Upper lobe of left lung (tissue), 4 donors: ENCODE data around the gene CMTM7.

Source experiments
- EP300 ChIP-seq, 4 donors: sonication (generic); formaldehyde crosslinking; IDR thresholded peaks; one replicate each; pipeline ENCODE4 v1.5.1; 2017; ENCODE audit warnings: antibody characterized with exemption in 4 of 4, control low read depth in 2 of 4
- TF ChIP-seq, protein P1 (sequence below), 6 experiments: fragments of 450-650 bp in 4 of 6; fragments of 200-600 bp in 2 of 6; sonication (generic) in 2 of 6; IDR thresholded peaks; one replicate each; pipeline ENCODE4 v1.5.1; 2016 to 2019; ENCODE audit warnings: antibody characterized with exemption in 6 of 6

GRCh38 chr3:32482693-32483092 lies 91.0 kb downstream of the CMTM7 start:
- TF ChIP-seq, protein P1, sequence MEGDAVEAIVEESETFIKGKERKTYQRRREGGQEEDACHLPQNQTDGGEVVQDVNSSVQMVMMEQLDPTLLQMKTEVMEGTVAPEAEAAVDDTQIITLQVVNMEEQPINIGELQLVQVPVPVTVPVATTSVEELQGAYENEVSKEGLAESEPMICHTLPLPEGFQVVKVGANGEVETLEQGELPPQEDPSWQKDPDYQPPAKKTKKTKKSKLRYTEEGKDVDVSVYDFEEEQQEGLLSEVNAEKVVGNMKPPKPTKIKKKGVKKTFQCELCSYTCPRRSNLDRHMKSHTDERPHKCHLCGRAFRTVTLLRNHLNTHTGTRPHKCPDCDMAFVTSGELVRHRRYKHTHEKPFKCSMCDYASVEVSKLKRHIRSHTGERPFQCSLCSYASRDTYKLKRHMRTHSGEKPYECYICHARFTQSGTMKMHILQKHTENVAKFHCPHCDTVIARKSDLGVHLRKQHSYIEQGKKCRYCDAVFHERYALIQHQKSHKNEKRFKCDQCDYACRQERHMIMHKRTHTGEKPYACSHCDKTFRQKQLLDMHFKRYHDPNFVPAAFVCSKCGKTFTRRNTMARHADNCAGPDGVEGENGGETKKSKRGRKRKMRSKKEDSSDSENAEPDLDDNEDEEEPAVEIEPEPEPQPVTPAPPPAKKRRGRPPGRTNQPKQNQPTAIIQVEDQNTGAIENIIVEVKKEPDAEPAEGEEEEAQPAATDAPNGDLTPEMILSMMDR (IDR thresholded peaks at IDR 0.05): no peak
- TF ChIP-seq EP300 (IDR thresholded peaks at IDR 0.05): no peak
